Right kidney (tissue), 1 donor: ENCODE data around the gene TMEM72.

Experiments
- DNase-seq: peaks from one replicate; pipeline ENCODE4 v3.0.0-alpha.2; 2016

Gene TMEM72

DNA sequence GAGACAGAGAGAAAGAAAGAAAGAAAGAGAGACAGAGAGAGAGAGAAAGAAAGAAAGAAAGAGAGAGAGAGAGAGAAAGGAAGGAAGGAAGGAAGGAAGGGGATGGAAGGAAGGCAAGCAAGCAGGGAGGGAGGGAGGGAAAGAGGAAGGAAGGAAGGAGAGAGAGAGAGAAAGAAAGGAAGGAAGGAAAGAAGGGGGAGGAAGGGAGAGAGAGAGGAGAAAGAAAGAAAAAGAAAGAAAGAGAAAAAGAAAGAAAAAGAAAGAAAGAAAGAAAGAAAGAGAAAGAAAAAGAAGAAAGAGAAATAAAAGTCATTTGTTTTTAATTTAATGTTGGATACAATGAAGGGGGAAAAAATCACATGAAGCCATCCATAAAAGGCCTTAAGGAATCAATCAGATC, 43.8 kb downstream of the TMEM72 start:
- no peak for DNase-seq

DNA sequence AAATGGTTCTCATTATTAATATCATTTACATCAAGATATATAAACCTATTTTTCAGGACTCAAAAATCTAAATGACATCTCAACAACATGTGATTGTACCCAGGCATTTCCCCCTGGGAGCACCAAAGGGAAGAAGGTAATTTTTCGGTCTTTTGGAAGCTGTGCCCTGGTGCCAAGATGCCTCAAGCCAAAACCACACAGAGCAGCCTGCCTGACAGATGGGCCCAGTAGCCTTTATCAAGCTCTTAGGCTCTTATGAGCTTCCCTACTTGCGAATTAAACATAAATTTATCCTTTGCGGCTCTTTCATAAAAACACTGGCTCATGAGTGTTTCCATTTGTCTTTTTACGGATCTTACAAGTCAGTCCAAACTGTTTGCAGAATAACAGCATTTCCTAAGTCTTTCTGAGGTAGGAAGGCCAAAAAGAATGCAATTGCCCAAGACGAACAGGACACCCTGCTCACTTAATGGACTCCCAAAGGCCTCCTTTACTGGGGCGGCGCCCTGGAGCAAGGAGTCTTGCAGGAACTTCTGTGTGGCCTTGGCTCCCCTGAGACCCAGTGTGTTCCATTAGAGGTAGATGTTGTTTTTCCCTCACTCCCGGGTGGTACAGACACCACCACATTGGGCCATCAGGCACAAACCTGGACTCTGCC, 44.4 kb downstream of the TMEM72 start:
- no peak for DNase-seq

DNA sequence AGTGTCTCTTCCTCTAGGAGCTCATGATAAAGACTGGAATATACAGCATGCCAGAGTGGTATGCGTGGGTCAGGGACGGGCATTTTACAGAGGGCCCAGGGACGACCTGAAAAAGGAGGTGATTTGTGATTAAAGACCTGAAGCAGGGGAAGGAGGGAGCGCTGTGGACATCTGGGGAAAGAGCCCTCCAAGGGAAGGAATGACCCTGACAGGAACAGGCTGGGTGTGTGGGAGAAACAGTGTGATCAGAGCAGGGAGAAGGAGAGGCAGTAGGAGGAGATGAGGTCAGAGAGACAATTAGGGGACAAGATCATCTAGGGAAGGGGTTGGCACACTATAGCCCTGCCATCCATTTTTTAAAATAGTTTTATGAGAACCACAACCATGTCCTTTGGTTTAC, 45.1 kb downstream of the TMEM72 start:
- no peak for DNase-seq

DNA sequence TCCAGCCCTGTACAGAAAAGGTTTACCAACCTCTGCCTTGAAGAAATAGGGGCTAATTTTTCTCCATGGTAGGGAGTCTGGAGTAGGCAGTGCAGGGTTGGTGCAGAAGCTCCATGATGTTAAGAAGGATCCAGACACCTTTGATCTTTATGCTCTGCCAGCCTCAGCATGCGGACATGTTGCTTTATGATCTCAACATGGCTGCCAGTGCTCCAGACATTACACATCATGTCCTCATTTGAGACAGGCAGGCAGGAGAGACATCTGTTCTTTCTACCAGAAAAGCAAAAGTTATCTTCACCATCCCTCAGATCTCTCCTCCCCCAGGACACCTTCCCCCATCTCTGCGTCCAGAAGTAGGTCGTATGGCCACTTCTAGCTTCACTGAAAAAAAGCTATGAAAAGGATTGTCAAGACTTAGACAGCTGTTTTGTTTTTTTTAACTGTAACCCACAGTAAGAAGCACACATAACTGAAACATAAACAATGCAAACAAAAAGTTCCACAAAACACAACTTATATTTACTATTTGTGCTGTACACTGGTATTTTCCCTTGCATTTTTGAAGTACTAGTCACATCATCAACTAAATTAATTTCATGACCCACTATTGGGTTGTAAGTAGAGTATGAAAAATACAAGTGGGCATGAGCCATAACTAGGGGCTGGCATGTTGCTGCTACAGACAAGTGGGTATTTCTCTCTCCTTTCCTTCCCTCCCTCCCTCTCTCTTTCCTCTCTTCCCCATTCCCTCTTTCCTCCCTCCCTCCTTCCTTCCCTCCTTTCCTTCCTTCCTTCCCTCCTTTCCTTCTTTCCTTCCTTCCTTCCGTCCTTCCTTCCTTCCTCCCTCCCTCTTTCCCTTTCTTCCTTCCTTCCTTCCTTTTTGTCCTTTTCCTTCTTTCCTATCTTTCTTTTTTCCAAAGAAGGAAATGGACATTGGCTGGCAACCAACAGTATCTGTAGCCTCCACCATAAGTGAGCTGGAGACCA, 45.9 kb downstream of the TMEM72 start:
- no peak for DNase-seq

DNA sequence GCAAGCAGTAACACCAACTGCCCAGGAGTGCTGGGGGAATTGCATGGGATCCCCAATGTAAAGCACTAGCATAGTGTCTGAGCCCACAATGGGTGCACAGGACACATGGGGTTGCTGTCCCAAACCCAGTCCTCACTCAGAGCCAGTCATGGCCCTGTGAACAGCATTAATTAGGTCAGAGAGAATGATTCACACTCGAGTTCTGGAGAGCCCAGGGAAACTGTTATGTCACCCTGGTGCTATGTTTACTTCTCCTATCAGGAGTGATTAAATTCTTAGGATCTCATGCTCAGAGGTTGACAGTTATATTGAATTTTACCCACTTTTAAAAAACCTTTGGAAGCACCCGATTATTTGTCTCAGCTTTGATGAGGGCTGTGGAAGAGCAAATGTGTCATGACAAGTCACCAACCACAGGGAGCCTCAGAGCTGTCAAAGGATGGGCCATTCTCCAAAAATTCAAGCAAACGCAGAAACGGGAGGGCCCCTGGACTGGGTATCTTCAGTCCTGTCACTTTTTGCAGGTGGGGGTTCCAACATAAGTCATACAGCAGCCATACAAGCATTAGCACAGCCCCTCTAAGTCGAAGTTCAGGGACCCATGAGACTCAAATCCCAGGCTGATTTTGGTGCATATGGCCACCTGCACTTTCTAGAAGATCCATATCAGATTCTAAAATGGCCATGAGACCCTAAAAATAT, 47.2 kb downstream of the TMEM72 start:
- no peak for DNase-seq

DNA sequence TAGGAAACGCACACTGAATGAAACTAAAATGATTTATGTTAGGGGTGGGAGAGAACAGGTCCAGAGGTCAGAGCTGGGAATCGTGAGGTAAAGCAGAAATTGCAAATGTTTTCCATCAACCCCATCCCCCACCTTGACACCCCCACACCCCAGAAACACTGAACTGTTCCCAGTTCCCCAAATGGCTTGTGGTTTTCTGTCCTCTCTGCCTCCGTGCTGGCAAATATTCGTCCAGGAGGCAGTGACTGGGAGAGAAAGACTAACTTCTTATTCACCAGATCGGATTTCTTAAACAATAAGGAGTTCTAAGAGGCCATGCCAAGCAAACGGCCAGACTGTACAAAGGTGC, 47.7 kb downstream of the TMEM72 start:
- no peak for DNase-seq

DNA sequence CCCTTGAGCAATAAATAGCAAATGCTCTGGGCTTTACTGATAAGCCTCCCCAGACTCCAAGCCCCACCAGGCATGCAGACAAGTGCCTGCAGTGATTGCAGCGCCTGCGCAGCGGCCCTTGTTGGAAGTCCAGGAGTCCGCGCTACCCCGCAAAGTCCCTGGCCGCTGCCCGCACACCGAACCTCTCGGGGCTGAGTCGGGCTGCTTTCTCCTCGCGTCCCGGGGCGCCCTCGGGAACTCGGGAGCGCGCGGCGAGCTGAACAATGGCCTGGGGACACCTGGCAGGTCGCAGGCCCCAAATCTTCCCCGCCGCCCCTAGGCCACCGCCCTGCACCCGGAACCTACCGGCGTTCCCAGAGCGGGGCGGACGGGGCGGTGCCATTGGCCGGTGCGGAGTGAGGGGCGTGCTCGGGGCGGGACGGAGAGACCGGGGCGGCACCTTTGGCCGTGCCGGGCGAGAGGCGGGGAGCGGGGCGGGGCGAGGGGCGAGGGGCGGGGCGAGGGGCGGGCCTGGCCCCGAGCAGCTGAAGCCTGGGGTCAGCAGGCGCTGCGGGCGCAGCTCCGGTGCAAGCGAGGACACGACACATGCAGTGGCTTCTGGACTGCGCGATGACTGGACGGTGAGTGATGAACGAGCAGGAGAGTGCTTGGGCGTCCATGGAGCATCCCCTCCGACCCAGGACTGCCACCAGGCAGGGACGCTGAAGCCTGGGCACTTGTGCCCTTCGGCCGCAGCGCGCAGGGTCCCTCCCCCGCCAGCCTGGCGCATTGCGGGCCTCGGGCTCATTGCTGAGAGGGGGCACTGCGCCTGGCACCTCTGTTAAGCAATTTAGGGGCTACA, 48.3 kb downstream of the TMEM72 start, which contains the start of gene RASSF4:
Gene RASSF4 (plus strand): TSS at position 556 of the 841 bp plus-strand sequence. CDS start 10,401 bp downstream, outside the sequence.
- DNase-seq, result peak; percentile 93

DNA sequence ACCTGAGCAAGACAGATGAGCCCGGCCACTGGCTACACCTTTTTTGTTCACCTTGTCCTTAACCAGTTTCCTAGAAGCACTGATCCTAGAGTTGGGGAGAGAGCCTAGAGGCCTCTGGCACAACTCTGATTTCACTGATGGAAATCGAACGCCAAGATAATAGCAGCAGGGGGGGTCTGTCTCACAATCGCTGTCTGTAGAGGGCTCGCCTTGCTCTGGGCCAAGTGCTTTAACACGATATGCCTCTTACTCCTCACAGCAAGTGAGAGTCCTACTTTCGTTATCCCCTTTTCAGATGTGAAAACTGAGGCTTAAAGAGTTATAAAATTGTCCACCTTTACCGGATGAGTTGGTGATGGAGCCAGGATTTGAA, 48.9 kb downstream of the TMEM72 start:
- no peak for DNase-seq

DNA sequence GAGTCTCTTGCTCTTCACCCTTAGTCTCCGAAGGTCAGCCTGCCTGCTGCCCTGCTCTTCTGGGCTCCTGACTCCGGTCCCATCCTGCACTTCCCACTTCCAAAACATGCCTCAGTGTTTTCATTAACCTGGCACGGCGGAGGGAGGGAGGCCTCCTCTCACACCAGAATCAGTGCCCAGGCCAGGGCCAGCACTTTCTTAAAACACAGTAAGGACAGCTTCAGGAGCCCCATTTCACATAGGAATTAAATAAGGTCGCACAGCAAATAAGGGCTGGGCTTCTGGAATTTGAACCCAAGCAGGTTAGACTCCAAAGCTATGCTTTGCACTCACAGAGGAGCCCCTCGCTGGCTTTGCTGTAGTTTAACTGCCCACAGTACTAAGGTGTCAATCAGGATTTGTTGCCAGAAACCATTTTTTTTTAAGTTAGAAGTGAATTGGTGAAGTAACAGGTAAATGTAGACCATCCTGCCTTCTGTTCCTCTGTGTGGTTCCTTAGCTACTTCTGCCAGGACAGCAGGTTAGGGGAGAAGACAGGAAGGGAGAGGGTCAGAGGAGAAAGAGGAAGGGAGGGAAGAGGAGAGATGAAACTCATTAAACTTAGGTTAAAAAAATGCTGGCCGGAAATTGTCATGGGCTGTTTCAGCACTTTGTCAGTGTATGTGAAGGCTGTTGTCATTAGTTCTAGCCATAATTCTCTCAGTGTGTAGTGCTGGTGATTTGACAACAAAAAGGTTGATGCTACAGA, 49.5 kb downstream of the TMEM72 start:
- DNase-seq, result no peak

DNA sequence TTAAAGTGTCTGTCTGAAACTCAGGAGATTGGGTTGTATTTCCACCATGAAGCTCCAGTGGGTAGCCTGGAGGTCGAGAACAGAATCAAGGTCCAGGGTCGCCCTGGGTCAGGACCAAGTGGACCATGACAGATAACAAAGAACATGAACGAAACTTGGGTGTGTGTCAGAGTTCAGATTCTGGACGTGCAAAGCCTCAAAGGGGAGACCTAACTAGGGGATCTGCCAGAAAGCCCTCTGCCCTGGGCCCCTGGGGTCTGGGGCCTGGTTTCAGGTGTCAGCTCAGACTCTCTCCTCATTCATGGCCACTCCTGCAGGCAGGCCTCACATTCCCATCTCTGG, 50.1 kb downstream of the TMEM72 start:
- DNase-seq, result no peak

DNA sequence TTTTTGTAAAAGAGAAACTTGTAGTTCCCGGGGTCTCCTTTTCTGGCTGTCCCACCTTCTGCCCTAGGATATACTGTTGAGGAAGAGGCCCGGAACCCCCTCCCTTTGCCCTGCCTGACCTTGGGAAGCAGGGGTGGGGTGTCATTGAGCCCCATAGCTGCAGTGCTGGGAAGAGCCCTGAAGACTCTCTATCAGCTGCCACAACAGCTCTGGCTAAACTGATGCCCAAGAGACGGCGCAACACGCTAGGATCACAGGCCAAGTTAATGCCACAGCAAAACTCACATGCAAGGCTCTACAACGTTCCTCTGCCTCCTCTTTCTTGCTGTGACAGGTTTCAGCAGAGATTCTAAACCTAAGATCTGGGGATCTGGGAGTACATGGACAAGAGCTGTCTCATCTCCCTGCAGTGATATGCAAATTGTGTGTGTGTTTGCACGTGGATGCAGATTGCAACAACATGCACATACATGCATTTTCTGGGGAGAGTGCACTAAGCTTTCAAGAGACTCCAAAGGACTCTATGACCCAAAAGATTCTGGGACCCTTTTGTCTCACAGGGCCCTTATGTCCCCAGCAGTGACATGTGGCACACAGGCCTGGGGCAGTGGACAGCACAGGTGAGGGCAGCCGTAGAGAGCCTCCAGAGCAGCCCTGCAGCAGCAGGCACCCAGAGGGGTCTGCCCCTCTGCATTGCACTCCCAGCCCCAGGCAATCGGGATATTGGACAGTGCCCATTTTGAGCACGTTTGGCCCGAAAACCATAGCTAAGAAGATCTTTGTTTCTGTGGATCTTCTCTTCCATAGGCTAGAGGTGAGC, 51.0 kb downstream of the TMEM72 start:
- no peak for DNase-seq

DNA sequence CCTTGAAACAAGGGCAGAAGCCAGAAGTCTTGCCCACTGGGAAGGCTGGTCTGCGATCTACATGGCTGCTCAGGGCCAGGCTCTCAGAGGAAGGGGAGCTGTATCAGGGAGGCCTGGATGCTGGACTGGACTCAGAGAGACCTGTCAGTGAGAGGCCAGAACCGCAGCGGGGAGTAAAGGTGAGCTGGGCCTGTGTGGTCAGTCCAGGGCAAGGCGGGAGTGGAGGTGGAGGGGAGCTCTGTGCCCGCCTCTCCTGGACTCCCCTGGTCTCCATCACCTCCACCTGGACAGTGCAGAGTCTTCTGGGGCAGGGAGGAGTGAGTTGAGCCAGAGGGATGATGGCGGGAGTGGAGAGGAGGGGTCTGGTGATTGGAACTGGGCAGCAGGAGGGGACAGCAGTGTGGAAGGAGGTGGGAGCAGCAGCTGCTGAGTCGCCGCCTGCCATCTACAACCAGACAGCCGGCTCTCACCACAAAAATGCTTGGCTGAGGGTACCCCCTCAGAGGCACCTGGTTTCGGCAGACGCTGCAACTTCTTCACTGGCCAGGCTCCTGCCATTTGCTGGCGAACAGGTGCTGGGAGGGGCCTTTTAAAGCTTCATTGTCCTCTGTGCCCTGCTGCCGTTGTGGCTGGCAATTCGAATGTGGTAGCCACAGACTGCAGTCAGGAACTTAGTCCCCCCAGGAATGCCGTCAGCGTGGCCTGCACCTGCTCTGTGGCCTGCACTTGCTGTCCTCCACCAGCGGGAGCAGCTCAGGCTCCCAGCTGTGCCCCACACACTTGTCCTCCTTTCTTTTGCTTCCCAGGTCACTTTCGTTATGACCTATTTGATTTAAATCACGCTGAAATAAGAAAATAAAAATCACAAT, 52.0 kb downstream of the TMEM72 start:
- peak; percentile 48 for DNase-seq

DNA sequence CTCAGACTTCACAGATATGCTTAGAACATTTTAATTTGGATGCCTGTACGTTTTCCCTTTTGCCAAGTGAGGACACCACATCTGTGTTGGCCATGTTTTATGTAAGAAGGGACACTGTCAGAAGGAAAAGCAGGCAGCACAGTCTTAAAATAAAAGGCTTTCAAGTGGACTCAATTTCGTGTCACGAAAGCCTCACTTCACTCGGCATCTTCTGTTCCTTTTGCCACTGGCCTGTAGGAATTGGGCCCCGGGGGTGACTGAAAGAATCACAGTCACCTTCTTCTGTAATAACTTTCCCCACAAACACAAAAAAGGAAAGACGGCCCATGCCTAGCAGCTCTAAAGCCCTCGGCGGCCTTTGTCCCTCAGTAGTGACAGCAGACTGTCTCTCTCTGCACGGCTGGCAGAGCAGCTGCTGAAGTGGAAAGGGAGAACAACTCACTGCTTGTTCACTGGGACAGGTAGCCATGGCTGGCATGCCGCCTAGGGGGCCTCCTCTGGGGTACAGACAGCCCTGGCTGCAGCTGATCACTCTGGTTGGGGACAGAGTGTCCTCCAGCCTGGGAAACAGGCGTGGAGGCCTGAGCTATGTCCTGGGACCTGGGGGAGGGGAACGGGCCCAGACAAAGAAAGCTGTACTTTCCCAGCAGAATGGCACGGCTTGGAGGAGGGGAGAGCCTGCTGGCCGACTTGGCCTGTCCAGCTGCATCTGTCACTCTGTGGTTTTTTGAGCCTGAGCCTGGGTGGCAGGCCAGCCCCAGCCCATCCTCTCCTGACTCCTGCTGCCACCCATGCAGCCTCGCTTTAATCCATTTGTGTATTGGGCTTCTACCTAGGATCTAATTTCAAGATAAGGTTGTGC, 52.9 kb downstream of the TMEM72 start:
- DNase-seq, result peak; percentile 81

DNA sequence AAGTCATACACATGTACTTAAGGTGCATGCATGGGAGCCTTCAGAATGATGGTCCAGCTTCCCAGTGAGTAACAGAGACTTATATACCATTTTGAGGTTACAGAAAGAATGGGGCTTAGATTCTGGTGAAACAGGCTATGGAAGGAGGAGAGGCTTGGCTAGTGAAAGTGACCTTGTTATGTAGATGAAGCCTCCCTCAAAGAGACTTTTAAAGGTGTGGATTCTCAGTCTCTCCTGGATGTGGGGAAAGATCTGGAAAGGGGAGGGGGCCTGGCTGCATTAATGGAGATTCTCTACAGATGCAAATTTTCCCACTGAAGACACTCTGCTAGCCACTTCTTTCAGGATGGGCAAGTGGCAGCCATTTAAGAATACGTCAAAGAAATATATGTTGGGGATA, 54.0 kb downstream of the TMEM72 start:
- no peak for DNase-seq

DNA sequence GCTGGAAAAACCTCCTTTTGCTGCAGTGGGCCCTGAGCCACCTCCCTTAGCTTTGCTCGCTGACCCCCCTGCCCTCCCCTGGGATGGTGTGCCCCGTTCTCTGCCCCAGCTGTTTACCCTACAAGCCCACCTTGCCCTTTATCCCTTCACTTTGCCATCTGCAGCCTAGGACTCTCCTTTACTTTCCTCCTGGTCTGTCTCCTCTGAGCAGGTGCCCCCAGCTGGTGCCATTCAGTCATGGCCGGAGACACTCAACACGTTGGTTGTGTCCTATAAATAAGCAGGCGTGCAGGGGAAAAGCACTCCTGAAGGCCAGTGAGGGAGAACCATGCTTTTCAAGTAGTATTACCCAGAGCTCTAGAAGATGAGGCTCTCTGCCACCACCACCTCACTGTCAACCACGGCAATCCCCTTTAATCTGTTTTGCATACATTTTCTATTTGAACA, 54.5 kb downstream of the TMEM72 start:
- peak; percentile 17 for DNase-seq

DNA sequence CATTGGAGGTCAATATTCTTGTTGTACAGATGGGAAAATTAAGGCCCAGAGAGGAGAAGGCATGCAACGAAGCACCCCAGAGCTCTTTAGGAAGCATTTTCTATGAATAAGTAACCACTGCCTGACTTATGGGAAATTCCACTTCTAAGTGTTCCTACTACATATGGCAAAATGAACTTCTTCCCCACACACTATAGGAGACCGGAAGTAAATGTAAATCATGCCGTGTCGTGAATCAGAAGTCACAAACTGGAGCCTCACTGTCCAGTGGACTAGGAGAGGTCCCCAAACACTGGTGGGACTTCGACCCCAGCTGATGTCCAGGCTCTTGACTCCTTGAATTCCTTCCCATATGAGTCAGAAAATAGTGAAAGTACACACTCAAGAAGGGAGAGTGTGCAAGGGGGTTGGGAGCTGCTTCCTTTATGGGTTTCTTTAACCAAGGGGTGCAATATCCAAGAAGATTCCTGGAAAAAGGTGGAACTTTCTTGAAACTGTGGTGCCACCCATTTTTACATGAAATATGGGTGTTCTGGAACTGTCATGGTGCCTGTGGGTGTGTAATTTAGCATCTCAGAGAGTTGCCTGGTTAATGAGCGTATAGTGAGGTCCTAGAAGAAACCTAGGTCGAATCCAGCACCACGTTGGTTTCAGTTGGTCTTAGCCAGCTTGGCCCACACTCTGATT, 55.1 kb downstream of the TMEM72 start:
- DNase-seq, result peak; percentile 17

DNA sequence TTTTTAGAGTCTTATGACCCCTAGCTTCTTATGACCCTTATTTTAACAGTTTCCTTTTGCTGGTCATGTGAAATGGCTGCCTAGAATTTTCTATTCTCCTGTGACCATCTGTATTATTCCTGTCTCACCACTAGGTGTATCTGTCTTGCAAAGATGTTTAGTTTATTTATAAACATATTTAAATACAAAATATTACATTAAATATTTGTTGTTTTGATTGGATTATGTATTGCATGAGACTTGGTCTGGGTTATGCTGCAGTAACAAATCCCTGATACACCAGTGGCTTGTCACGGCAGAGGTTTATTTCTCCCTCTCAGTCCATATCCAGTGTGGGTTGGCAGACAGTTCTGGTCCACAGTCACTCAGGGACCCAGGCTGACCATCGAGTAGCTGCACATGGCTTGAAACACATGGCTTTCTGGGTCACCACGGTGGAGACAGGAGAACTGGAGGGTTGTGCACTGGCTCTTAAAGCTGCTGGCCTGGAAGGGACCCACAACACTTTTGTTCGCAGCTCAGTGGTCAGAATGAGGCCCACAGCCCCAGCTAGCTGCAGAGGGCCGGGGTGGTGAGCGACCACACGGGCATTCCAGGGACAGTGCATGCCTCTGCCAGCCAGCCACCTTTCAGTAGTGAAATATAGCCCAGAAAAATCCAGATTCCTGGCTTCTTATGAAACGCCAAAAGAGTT, 55.8 kb downstream of the TMEM72 start:
- DNase-seq, result no peak
